D341Med (cell line): ENCODE data around the gene PTPRT.

Source experiments
- DNase-seq: peaks from one replicate; pipeline ENCODE4 v3.0.0; 2012; ENCODE audit warnings: low spot score

PTPRT gene

GRCh38 chr20:43119720-43120119 is 70.0 kb downstream of the PTPRT start:
- no peak for DNase-seq

GRCh38 chr20:43102394-43102793 is 87.3 kb downstream of the PTPRT start:
- DNase-seq, result no peak

DNA sequence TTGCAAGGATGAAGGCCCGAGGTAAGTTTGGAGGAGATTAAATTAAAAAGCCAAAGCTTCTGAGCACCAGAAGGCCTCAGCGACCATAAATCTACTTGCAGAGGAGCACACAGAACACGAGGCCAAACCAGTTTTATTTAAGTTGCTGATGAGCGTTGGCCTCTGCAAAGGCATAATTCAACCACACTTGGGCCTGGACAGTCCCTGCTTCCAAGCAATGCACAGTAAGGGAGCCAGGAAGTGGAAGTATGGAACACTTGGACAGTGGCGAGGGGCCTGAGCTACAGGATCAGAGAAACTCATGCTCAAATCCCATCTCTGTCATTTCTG is 92.8 kb downstream of the PTPRT start:
- DNase-seq, result no peak

GRCh38 chr20:43096126-43096930 is 93.4 kb downstream of the PTPRT start:
- DNase-seq, result no peak

DNA sequence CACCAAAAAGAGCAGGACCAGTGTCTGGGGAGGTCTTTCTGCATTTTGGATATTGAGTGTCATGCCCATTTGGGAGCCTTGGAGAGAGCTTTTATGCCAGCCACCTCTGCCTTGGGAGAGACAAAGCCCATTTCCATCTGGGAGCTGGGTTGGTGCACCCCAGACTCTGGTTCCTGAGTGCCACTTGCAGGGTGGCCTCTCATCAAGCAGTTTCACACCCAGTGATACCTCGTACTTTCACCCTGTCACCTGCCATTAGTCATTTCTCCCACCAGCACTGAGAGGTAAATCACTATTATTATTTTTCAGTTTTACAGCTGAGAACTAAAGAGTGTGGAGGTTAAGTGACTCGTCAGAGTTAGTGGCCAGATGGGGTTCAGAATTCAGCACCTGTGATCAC is 94.7 kb downstream of the PTPRT start:
- DNase-seq, result no peak

- no peak for DNase-seq
These were observed 97.2 kb downstream of the PTPRT start for GRCh38 chr20:43092386-43093088.

DNA sequence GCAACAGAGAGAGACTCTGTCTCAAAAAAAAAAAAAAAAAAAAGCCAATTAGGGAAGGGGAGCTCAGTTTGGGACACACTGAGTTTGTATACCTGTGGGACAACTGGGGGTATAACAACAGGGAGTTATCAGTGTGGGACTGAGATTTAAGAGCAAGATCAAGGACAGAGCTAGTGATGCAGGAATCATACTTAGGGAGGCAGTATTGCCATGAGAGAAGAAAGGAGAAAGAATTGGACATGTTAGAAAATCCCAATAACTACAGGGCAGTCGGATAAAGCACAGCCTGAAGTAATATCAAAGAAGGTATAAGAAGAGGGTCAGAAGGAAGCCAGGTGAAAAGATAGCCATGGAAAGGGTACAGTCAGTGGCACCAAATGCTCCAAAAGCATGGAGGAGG is 121.2 kb downstream of the PTPRT start:
- DNase-seq, result no peak

DNA sequence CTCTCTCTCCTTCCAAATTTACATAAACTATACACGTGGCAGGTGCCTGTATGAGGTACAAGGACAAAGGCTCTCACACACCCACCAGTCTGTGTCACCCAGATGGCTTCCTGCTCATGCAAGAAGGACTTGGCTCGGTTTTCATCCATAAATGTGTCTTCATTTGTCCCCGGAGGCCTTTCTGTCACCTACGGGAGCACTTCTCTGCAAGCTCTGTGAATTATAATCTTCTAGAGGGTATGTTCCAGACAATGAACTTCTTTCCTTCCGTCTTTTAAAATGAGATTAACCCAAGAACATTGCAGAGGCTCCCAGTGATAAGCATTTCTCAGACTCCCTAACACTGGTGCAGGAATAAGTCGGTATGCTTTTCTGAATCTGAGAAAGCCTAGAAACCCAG is 123.6 kb downstream of the PTPRT start:
- no peak for DNase-seq

DNA sequence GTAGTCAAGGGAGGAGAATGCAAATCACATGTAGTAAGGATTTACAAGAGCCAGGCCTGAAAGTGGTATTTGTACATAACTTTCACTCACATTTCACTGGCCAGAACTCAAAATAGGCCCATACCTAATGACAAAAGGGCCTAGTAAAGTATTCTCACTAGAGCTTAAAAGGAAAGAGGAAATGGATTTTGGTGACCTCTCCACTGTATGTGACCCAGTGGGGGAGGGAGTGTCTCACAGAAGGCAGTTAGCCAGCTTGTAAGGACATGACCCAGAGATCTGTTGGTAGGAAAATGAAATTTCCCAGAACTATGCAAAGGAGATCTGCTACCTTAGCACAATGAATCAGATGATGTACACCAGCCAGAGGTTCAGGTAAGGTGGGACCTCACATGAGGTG is 124.4 kb downstream of the PTPRT start:
- no peak for DNase-seq

DNA sequence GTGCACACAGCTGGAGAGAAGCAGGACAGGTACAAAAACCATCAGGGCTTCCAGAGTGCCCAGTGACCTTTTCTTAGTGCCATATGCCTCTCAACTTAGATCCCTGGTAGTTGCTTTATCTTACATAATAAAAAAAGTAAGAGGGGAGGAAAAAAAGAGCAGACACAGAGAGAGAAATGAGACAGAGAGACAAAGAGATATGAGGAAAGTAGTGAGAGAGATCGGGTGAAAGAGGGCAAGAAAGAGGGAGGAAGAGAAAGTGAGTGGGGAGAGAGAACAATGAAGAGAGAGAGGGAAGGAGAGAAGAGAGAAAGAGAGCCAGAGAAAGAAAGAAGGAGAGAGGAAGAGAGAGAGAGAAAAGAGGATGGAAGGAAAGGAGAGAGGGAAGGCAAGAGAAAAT is 131.6 kb downstream of the PTPRT start:
- DNase-seq, result no peak

DNA sequence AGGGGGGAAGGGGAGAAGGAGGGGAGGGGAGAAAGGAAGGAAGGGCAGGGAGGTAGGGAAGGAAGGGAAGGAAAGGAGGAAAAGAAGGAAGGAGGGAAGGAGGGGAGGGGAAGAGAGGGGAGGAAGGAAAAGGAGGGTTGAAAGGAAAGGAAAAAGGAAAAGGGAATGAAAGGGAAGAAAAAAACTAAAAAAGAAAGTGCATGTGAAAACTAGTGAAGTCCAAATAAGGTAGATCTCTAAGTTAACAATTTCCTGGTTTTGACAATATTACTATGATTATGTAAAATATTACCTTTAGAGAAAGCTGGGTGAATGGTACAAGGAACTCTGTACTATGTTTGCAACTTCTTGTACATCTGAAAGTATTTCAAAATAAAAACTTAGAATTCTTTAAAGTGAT is 132.4 kb downstream of the PTPRT start:
- no peak for DNase-seq

DNA sequence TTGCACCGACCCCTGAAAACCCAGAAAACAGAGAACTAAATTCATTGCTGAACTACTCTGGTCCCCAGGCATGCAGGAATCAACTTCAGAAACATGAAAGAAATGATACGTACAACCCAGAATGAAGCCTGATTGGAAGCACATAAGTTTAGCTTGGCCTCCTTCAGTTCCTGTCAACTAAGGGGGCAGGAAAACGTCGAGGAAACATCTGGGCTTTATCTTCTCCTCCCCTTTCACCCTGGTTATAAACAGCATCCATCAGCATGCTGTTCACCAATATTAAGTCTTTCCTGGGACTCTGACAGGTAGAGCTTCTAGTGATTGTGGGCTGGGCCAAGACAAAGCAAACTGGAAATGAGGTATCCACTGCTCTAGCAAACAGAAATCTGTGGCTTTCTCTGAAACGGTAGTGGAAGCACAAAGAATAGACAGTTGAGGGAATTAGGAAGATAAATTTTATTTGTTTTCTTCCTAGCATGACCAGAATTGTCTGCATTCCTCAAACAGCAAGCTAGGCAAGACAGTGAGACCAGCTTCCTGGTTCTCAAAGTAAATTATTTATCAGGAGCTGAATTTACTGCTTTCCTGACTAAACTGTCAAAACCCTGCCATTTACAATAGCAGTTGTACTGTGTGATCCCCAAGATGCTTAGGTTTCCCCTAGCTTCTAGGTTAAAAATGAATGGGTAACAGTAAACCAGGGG is 134.4 kb downstream of the PTPRT start:
- DNase-seq, result no peak

- DNase-seq, result no peak
These were observed 137.2 kb downstream of the PTPRT start for GRCh38 chr20:43052532-43052931.

DNA sequence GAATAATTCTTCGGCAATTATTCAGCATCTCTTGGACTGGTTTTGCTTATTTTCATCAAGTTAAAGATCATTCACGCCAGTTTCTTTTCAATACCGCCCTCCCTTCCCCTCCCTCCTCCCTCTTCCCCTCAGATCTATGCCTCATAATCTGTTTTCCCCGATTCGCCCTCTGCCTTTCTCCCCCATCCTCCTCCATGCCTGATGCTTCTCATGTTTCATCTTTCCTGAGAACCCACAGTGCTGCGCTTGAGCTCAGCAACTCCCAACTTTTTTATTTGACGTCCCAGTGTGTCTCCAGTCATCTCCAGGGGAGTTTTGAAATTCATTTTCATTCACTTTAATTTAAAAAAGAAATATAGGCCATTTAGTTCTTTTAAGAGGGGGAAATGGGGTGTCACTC is 142.7 kb downstream of the PTPRT start:
- DNase-seq, result no peak

DNA sequence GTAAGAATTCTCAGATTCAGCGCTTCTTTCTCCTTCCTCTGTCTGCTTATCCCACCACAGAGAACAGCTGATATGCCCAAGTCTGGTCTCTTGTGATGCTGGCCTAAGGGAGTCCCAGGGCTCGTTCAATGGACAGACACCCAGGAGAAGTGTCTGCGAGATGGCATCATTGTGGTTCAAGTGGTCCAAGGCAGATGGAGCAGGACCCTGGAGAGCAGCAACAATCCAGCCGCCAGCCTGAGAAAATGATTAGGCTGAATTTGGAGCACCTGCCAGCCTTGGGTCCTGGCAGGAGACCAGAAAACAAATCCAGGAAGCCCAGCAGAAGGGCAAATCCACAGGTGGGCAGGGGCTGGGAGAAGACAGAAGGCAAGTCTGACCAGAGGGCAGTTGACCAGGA is 145.8 kb downstream of the PTPRT start:
- DNase-seq, result no peak

DNA sequence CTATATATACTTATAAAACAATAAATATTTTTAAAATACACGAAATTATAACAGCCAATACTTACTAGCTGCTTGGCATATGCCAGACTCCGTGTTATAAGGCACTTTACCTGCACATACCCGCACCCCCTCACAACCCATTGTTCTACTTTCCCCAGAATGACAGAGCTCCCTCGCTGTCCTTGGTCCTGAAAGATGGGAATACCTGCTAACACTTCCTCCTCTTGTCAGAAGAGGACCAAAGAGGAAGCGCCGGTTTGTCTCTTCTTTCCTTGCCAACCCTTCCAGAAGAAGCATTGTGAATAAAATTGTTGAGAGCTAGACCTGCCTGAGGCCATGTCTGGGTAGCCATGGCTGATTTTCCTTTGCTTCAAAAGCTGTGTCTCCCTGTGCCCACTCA is 149.3 kb downstream of the PTPRT start:
- no peak for DNase-seq

GRCh38 chr20:43037605-43038309 is 151.9 kb downstream of the PTPRT start:
- DNase-seq, result no peak

GRCh38 chr20:43034981-43035724 is 154.6 kb downstream of the PTPRT start:
- no peak for DNase-seq

DNA sequence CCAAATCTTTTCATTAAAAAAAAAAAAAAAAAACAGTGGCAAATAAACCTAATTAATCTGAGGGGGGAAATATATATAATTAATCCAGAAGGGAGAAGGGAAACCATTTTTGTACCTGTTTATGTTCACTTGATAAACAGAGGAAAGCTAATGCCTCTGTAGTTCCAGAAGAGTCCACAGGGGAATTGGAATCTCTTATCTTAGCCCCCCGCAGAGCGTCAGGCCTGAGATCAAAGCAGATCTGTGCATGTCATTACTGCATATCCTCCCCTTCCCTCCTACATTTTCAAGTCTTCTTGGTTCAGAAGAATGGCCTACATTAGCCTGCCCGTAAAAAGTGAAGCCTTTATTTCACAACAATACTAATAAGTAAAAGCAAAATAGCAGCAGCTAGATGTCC is 157.2 kb downstream of the PTPRT start:
- no peak for DNase-seq

- no peak for DNase-seq
These were observed 160.5 kb downstream of the PTPRT start for GRCh38 chr20:43029176-43029575.

DNA sequence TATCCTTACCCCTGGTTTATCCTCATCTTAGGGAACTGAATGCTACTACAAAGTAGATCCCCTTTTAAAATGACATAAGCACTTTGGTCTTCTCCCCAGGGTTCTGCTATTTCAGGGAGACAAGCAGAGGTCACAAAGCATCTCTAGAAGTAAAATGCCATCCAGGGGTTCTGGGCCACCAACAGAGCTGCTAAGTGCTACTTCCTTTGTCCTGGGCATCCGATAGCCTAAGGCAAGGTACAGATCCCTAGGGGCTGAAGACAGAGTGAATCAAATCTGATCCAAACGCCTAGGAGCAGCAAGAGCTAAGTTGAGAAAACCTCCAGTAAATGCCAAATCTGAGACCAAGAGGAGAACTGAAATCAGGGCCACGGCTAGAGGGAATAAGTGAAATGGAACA is 161.2 kb downstream of the PTPRT start:
- DNase-seq, result no peak

GRCh38 chr20:43023836-43024235 is 165.9 kb downstream of the PTPRT start:
- DNase-seq, result no peak
